Activated naive CD8-positive, alpha-beta T cell treated with anti-CD3 and anti-CD28 coated beads, Interleukin-2, amount 50 U/mL, for 24 hours (primary cell): Measurements from ENCODE around the gene SCML2.
"Not testable (repeated sequence)": the region's sequence is repeated elsewhere in the genome, so short reads cannot be mapped to it uniquely, and the experiment has no call there.

Experiments
- ATAC-seq: fragments of 150-1000 bp; cut with Tn5 transposase; one replicate; pipeline ENCODE4 v1.10.0; 2021
- DNase-seq: peaks from one replicate; pipeline ENCODE4 v3.0.0; 2021
- H3K27ac Mint-ChIP-seq: one replicate; pipeline ENCODE4 v1.8.0; 2021; ENCODE audit warnings: mild to moderate bottlenecking, mixed read lengths
- H3K27me3 Mint-ChIP-seq: one replicate; pipeline ENCODE4 v1.8.0; 2021; ENCODE audit warnings: mixed read lengths
- H3K36me3 Mint-ChIP-seq: one replicate; pipeline ENCODE4 v1.8.0; 2021; ENCODE audit warnings: low read depth, mixed read lengths
- H3K4me1 Mint-ChIP-seq: one replicate; pipeline ENCODE4 v1.8.0; 2021; ENCODE audit warnings: mixed read lengths
- H3K4me3 Mint-ChIP-seq: one replicate; pipeline ENCODE4 v1.8.0; 2021; ENCODE audit warnings: mild to moderate bottlenecking, moderate library complexity, mixed read lengths
- H3K9me3 Mint-ChIP-seq: one replicate; pipeline ENCODE4 v1.8.0; 2021; ENCODE audit warnings: mixed read lengths

SCML2 gene

DNA sequence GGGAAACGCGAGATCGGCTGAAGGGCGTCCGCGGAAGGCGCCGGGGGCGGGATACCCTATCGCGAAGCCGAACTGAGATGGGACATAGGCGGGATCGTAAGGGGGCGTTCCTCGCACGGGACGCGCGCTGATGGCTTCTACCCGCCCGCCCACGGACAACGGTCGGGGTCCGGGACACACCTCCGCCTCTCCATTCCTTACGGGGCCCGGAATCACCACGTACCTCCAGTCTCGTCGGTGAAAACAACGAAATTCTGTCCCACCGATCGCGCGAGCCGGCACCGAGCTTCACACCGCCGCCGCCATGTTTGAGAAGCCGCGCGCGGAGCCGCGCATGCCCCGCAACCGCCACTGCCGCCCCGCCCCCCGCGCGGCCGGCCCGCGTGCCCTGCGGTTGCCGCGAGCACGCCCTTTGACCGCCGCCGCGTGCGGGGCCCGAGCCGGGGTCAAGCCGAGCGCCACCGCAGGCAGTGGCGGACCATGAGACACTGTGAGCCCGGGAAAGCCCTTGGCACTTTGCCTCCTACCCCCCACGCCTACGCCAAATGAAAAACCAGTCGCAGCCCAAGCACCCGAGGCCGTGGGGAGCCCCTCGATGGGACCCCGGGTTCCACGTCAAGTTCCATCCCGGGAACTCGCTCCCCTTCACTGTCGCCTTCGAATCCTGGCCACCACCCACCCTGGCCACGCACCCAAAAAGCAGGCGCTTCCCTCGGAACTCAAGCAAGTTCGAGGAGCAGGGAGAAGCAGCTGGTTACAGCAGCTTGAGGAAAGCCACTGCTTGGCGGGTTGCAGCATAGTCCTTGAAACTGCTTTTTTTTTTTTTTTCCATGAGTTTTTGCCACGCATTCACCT lies at the start of gene SCML2:
Gene SCML2, minus strand, starts transcription at position 320 of the 855 bp plus-strand sequence. CDS start 20,617 bp downstream, outside the sequence.
- H3K36me3 Mint-ChIP-seq: no peaks in the 10 kb centered on the region
- DNase-seq: peak; percentile 41

DNA sequence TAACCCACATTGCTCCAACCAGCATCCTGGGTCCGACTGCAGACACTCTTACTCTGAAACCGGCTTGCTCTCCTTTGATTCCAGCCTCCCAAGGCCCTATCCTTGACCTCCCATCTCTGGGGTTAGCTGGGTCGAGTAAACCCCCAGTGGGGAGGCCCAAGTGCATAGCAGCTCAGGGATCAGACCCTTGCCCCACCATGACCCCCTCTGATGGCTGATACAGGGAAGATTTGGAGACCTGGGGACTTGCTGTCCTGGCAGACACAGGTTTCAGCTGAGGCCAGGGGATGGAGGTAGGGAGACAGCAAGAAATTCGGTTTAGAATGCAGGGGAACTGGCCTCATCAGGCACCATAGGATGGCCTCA lies 47.3 kb upstream of the SCML2 start:
- ATAC-seq (no peak), DNase-seq (no peak)
- H3K27me3 Mint-ChIP-seq: no peaks in the 10 kb centered on the region
- H3K27ac Mint-ChIP-seq: no peak overlapping the region
- no peaks in the 10 kb centered on the region for H3K36me3 Mint-ChIP-seq
- no peaks in the 10 kb centered on the region for H3K4me1 Mint-ChIP-seq
- no peak overlapping the region for H3K4me3 Mint-ChIP-seq
- H3K9me3 Mint-ChIP-seq: no peaks in the 10 kb centered on the region

More for the DNA sequence above, at the start of gene SCML2:
- H3K9me3 Mint-ChIP-seq: no peaks in the 10 kb centered on the region
- ATAC-seq: peak; percentile 33
- H3K27ac Mint-ChIP-seq: peak within 1 kb of the TSS; percentile 35
- peak within 1 kb of the TSS; percentile 71 for H3K4me3 Mint-ChIP-seq
- H3K27me3 Mint-ChIP-seq: peaks cover 12% of the 10 kb centered on the region
- H3K4me1 Mint-ChIP-seq: peaks cover 13% of the 10 kb centered on the region

DNA sequence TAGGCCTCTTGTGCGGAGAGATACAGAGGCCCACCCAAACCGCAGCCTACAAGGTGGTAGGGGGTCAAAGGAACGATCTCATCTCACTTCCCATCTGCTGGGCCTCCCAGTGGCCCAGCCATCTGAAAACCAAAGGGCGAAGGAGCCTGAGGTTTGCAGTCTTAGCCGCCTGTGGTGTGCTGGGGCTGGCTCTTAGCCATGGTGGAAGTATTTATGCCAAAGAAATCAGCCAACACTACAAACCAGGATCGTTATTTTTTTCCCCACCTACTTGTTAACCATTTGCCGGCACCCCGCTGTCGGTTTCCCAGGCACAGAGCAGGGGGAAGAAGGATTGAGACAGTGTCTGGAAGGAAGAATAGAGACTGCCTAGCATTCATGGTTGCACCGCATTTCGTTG lies 40.0 kb upstream of the SCML2 start:
- ATAC-seq: no peak
- DNase-seq: no peak
- Mint-ChIP-seq H3K4me1 (peaks cover 2% of the 10 kb centered on the region), H3K36me3 (no peaks in the 10 kb centered on the region), H3K9me3 (no peaks in the 10 kb centered on the region), H3K27me3 (peaks cover 2% of the 10 kb centered on the region), H3K27ac (no peak overlapping the region), H3K4me3 (no peak overlapping the region)

DNA sequence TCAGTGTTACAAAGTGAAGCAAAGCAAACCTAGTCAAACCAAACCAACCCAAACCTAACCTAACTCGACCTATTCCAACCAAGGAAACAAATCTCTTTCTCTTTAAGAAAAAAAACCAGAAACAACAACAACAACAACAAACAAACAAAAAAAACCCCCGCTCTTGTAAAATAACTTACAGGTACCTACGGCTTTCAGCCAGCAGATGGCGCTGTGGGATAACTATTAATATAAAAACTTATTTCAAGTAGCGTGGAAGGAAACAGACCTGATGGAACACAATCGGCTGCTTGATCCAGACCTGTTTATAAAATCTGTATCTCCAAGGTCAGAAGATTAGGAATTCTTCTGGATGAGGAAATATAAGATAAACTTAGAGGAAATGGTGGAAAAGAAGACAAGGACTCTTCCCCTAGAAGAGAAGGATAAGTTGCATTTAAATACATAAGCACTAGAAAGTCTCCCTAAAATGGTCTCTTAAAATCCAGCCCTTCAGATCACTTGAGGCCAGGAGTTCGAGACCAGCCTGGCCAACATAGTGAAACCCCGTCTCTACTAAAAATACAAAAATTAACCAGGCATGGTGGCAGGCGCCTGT lies 36.6 kb upstream of the SCML2 start:
- no peaks in the 10 kb centered on the region for H3K36me3 Mint-ChIP-seq
- peaks cover 2% of the 10 kb centered on the region for H3K4me1 Mint-ChIP-seq

DNA sequence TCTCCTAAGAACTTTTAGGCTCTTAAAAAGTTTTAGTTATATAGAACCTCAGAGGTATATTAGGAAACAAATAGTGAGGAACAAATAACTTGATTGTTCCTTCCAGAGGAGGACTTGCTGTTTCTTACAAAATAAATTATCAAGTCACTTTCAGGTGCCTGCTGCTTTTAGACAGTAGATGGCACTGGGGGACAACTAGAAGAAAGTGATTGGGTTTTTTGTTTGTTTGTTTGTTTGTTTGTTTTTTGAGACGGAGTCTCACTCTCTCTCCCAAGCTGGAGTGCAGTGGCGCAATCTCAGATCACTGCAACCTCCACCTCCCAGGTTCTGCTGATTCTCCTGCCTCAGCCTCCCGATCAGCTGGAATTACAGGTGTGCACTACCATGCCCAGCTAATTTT lies 35.5 kb upstream of the SCML2 start:
- Mint-ChIP-seq H3K36me3 (no peaks in the 10 kb centered on the region), H3K27ac (no peak overlapping the region), H3K4me3 (no peak overlapping the region), H3K9me3 (no peaks in the 10 kb centered on the region), H3K4me1 (peaks cover 2% of the 10 kb centered on the region), H3K27me3 (peaks cover 2% of the 10 kb centered on the region)
- ATAC-seq (no peak), DNase-seq (no peak)

More for the DNA sequence above, 36.6 kb upstream of the SCML2 start:
- Mint-ChIP-seq H3K4me3 (no peak overlapping the region), H3K27ac (no peak overlapping the region), H3K27me3 (peaks cover 2% of the 10 kb centered on the region), H3K9me3 (no peaks in the 10 kb centered on the region)
- ATAC-seq (no peak), DNase-seq (peak; percentile 44)

DNA sequence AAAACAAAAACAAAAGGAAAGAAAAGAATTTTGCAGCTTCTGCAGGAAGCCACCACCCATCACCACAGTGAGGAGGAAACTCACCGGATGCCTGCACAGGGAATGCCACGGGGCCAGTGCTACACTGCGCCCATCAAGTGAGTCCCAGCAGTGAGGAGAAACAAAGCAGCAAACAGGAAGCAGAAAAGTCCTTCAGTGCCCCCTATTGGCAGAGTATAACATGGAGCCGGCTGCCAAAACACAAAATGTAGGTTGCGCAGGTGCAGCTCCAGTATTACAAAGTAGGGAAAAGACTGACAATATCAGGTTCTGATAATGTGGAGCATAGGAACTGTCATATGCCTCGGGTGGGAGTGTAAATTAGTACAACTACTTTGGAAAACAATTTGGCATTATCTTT lies 23.3 kb upstream of the SCML2 start:
- H3K27ac Mint-ChIP-seq: no peak overlapping the region
- H3K9me3 Mint-ChIP-seq: no peaks in the 10 kb centered on the region
- DNase-seq (peak; percentile 19), ATAC-seq (peak; percentile 52)
- H3K4me1 Mint-ChIP-seq: peaks cover 1% of the 10 kb centered on the region
- H3K36me3 Mint-ChIP-seq: no peaks in the 10 kb centered on the region
- H3K27me3 Mint-ChIP-seq: no peaks in the 10 kb centered on the region
- no peak overlapping the region for H3K4me3 Mint-ChIP-seq

DNA sequence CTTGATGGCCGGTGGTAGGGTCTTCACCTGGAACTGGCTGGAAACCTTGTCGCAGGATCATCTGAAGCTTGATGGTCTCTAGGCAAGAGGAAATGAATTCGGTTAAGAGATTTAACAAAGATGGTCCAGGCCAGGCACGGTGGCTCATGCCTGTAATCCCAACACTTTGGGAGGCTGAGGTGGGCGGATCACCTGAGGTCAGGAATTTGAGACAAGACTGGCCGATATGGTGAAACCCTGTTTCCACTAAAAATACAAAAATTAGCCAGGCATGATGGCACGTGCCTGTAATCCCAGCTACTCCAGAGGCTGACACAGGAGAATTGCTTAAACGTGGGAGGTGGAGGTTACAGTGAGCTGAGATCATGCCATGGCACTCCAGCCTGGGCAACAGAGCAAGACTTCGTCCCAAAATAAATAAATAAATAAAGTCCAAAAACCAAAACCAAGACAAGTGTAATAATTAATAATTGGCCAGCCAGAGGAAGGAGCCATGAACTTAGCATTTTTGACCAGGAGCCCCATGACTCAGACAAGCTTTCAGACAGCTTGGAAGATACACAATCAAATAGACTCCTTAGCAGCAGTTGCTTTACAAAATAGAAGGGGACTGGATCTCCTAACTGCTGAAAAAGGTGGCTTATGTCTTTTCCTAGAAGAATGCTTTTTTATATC lies 20.8 kb upstream of the SCML2 start:
- not testable (repeated sequence) for H3K36me3 Mint-ChIP-seq, H3K9me3 Mint-ChIP-seq, H3K4me1 Mint-ChIP-seq, H3K27ac Mint-ChIP-seq, H3K27me3 Mint-ChIP-seq, H3K4me3 Mint-ChIP-seq, ATAC-seq, DNase-seq

DNA sequence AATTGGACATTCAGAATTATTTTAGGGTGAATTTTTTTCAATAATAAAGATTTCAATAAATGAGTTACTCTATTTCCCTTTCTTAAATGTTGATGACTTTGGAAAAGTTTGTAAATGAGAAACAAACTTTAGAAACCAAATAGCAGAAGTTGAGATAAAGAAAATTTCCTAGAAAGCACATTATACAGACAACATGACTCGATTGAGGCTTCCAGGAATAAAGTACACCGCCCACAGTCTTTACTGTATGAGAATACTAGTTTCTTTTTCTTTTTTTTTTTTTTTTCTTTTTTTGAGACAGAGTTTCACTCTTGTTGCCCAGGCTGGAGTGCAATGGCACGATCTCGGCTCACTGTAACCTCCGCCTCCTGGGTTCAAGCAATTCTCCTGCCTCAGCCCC lies 14.6 kb upstream of the SCML2 start:
- DNase-seq, H3K4me3 Mint-ChIP-seq, H3K4me1 Mint-ChIP-seq, H3K27ac Mint-ChIP-seq, ATAC-seq, H3K27me3 Mint-ChIP-seq, H3K36me3 Mint-ChIP-seq, H3K9me3 Mint-ChIP-seq: not testable (repeated sequence)

DNA sequence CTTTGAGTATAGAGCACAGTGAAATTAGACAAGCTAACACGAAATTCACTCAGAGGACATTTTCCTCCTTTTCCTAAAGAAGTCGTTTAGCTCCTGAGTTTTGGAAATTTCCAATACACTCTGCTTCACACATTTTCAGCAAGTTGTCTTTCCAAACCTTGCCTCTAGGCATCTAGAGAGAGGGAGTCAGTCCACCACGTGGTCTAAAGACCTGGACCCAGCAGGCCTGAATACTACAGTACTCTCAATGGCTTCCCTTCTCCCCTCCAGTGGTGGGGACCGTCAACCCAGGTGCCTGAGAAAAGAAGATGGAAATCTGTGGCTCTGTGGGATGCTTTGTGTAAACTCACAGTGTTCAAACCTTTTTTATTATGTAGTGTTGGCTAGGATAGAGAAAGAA lies 13.9 kb upstream of the SCML2 start:
- Mint-ChIP-seq H3K27ac (no peak overlapping the region), H3K27me3 (peaks cover 2% of the 10 kb centered on the region), H3K4me1 (no peaks in the 10 kb centered on the region), H3K9me3 (no peaks in the 10 kb centered on the region), H3K36me3 (no peaks in the 10 kb centered on the region), H3K4me3 (no peak overlapping the region)
- DNase-seq (no peak), ATAC-seq (no peak)

DNA sequence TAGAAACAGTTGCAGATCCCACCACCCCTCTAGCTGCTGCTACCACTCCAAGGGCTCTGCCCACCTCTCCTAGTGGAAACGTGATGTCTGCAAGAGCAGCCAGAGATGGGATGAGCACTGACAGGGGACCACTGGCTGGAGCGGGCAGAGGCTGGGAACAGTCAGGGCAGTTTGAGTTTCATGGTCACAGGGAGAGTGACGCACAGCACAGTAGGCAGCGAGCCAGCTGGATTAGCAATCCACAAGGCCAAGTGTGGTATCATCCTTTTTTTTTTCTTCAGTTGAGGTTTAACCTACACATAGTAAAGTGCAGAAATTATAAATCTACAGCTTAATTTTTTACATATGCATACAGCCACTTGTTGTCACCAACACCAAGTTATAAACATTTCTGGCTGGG lies 6.4 kb upstream of the SCML2 start:
- Mint-ChIP-seq H3K36me3 (no peaks in the 10 kb centered on the region), H3K9me3 (no peaks in the 10 kb centered on the region), H3K27me3 (peaks cover 7% of the 10 kb centered on the region), H3K4me3 (no peak overlapping the region), H3K4me1 (no peaks in the 10 kb centered on the region), H3K27ac (no peak overlapping the region)
- ATAC-seq (no peak), DNase-seq (no peak)

DNA sequence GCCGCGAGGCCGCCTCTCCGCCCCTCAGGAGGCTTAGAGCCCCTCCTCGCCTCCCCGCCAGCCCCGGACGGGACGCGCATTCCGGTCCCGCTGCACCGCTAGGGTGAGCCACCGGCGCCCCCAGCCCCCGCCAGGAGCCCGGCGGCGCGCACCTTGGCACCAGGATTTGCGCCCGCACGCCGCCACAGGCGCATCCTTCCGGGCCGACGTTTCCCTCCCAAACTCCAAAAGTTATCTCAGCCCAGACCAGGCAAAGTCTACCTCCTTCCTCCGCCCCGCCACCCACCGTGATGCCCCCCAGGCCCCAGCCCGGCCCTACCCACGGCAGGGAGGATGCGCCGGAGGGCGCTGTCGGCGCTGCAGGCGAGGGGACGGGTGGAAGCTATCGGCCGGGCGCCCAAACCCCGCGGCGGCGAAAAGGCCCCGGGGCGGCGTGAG lies 538 bp downstream of the SCML2 start:
- peak overlapping the region; percentile 71 for H3K4me3 Mint-ChIP-seq
- ATAC-seq (peak; percentile 40), DNase-seq (peak; percentile 20)
- H3K27me3 Mint-ChIP-seq: peaks cover 12% of the 10 kb centered on the region
- H3K9me3 Mint-ChIP-seq: no peaks in the 10 kb centered on the region
- no peak overlapping the region for H3K27ac Mint-ChIP-seq
- peaks cover 13% of the 10 kb centered on the region for H3K4me1 Mint-ChIP-seq
- H3K36me3 Mint-ChIP-seq: no peaks in the 10 kb centered on the region

DNA sequence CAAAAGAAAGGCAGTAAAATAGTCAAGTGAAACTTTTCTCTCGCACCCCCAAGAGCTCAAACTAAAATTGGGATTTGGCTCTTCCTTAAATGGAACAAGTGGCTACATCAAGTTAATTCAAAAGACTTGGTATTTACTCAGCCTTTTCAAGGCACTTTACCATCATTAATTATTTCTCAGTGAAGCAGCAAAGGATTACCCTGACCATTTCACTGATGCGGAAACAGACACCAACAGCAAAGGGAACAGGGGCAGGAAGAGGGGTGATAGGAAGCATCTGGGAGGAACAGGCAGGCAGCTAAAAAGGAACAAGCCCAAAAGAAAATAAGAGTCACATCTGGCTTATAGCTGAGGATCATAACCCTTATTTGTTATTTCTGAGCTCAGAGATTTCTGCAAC lies 2.7 kb downstream of the SCML2 start:
- Mint-ChIP-seq H3K4me3 (no peak overlapping the region), H3K27me3 (peaks cover 8% of the 10 kb centered on the region)

DNA sequence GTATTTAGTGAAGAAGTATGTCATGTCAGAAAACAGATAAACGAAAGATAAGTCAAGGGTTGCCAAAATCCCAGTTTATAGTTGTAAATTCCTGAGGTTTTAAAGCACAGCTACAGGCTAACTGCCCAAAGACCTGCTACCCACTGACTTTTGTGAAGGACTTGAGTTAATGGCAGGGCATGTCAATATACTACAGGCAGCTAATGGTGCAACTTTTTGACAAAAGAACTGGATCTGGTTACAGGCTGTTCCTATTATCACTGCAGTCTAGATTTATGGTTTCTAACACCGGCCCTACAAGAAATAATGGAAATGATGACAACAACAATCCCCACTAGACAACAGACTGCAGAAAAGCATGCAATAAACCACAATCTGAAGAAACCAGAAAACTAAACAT lies 6.4 kb downstream of the SCML2 start:
- DNase-seq: no peak
- Mint-ChIP-seq H3K4me1 (peaks cover 2% of the 10 kb centered on the region), H3K36me3 (no peaks in the 10 kb centered on the region), H3K9me3 (no peaks in the 10 kb centered on the region), H3K4me3 (no peak overlapping the region), H3K27ac (no peak overlapping the region), H3K27me3 (peaks cover 2% of the 10 kb centered on the region)
- no peak for ATAC-seq

More for the DNA sequence above, 2.7 kb downstream of the SCML2 start:
- H3K4me1 Mint-ChIP-seq: peaks cover 13% of the 10 kb centered on the region
- no peak for DNase-seq
- no peaks in the 10 kb centered on the region for H3K9me3 Mint-ChIP-seq
- ATAC-seq: no peak
- no peak overlapping the region for H3K27ac Mint-ChIP-seq
- no peaks in the 10 kb centered on the region for H3K36me3 Mint-ChIP-seq

DNA sequence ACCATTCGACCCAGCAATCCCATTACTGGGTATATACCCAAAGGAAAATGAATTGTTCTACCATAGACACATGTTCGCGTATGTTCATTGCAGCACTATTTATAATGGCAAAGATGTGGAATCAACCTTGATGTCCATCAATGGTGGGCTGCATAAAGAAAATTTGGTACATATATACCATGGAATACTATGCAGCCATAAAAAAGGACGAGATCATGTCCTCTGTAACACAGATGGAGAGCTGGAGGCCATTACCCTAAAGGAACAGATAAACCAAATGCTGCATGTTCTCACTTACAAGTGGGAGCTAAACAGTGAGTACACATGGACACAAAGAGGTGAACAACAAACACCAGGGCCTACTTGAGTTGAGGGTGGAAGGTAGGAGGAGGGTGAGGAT lies 45.1 kb downstream of the SCML2 start:
- DNase-seq (no peak), ATAC-seq (no peak)
- H3K27ac Mint-ChIP-seq: no peak overlapping the region
- H3K36me3 Mint-ChIP-seq: peaks cover 12% of the 10 kb centered on the region
- no peaks in the 10 kb centered on the region for H3K9me3 Mint-ChIP-seq
- H3K27me3 Mint-ChIP-seq: no peaks in the 10 kb centered on the region
- H3K4me1 Mint-ChIP-seq: no peaks in the 10 kb centered on the region
- no peak overlapping the region for H3K4me3 Mint-ChIP-seq

DNA sequence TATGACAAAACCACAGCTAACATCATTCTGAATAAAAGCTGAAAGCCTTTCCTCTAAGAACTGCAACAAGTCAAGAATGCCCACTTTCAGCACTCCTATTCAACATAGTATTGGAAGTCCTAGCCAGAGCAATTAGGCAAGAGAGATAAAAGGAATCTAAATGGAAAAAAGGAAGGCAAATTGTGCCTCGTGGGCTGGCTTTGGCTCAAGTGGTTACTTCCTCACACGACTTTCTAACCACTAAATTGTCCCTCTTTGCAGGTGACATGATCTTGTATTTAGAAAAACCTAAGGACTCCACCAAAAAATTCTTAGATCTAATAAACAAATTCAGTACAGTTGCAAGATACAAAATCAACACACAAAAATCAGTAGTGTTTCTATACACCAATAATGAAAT lies 57.2 kb downstream of the SCML2 start:
- H3K27me3 Mint-ChIP-seq: no peaks in the 10 kb centered on the region
- peaks cover 4% of the 10 kb centered on the region for H3K36me3 Mint-ChIP-seq
- no peak for ATAC-seq
- no peak overlapping the region for H3K4me3 Mint-ChIP-seq
- H3K9me3 Mint-ChIP-seq: peaks cover 5% of the 10 kb centered on the region
- no peaks in the 10 kb centered on the region for H3K4me1 Mint-ChIP-seq
- H3K27ac Mint-ChIP-seq: no peak overlapping the region
- no peak for DNase-seq
